ENCODE results near the gene TULP1.

The TULP1 gene

DNA sequence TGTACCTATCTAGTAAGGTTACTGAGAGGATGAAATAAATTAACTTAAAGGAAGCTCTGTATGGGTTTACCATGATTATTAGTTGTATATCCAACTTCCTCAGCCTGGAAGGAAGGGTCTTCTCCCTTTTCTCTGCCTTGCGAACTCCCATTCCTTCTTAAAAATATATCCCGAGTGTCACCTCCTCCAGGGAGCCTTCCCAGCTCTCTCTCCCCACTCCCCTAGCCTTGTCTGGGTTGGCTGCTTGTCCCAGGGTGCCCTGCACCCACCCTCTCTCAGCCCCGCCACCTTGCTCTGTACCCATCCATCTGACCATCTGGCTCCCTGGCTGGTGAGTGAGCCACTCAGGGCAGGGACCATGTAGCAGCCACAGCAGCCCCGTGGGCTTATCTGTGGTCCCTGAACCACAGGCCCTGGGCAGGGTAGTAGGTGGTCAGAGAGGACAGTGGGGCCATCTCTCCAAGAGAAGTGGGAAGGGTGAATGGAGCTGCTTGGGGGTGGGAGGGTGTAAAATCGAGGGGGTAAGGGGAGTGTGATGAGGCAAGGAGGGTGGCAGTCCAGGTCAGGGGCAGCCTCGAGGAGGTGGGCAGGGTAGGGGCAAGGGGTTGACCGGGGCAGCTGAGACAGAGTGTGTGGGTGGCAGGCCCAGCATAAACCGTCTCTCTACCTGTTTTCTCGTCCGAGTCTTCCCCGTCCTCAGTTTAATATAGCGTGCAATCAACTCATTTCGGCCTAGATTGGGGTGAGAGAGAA, 28.6 kb downstream of the TULP1 start:
- no peak overlapping the region for H3K4me2 ChIP-seq (ENCODE audit: insufficient read depth, low read length)
- peaks cover 3% of the 10 kb centered on the region for H3K27me3 ChIP-seq (ENCODE audit: insufficient read depth, low read length, poor library complexity)
- H3K4me1 ChIP-seq (ENCODE audit: insufficient read depth, low read length): no peaks in the 10 kb centered on the region
- no peak overlapping the region for H3K9ac ChIP-seq (ENCODE audit: low read depth, low read length)
- no peaks in the 10 kb centered on the region for H3K9me3 ChIP-seq (ENCODE audit: insufficient read depth, low read length, severe bottlenecking)
- H3K79me2 ChIP-seq (ENCODE audit: insufficient read depth, low read length): no peaks in the 10 kb centered on the region
- no peak overlapping the region for H2AFZ ChIP-seq (ENCODE audit: low read depth, low read length)
- no peak overlapping the region for H3K27ac ChIP-seq (ENCODE audit: low read length)
- no peaks in the 10 kb centered on the region for H4K20me1 ChIP-seq (ENCODE audit: insufficient read depth, low read length)
- TF ChIP-seq, protein P1, sequence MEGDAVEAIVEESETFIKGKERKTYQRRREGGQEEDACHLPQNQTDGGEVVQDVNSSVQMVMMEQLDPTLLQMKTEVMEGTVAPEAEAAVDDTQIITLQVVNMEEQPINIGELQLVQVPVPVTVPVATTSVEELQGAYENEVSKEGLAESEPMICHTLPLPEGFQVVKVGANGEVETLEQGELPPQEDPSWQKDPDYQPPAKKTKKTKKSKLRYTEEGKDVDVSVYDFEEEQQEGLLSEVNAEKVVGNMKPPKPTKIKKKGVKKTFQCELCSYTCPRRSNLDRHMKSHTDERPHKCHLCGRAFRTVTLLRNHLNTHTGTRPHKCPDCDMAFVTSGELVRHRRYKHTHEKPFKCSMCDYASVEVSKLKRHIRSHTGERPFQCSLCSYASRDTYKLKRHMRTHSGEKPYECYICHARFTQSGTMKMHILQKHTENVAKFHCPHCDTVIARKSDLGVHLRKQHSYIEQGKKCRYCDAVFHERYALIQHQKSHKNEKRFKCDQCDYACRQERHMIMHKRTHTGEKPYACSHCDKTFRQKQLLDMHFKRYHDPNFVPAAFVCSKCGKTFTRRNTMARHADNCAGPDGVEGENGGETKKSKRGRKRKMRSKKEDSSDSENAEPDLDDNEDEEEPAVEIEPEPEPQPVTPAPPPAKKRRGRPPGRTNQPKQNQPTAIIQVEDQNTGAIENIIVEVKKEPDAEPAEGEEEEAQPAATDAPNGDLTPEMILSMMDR (IDR thresholded peaks at IDR 0.05; ENCODE audit: borderline replicate concordance, extremely low read depth, low read length, poor library complexity, severe bottlenecking): no peak
- no peak for TF ChIP-seq EZH2 (IDR thresholded peaks at IDR 0.05; ENCODE audit: borderline replicate concordance, low read depth, low read length, severe bottlenecking)
- no peak for ATAC-seq (ENCODE audit: insufficient read depth, low read depth)
- no peak for DNase-seq
- no peak overlapping the region for H3K4me3 ChIP-seq (ENCODE audit: low read depth in 1 of 2, low read length in 2 of 2)
- H3K36me3 ChIP-seq (ENCODE audit: insufficient read depth, low read length): no peaks in the 10 kb centered on the region

DNA sequence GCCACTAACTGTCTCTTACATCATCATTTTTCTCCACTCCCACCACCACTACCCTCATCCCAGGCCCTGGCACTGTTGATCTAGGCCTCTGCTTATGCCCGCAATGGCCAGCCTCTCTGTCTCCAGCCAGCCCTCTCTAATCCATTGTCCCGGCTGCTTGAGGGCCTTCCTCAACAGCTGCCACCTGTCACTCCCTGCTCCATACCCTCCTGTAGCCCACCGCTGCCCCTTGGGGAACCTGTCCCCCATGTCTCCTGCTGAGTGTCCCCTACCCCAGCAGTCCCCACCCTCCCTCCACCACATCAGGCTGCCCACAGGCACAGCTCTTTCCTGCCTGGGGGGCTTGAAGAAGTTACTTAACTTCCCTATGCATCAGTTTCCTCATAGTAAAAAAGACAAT, 29.2 kb downstream of the TULP1 start:
- no peak overlapping the region for H3K4me3 ChIP-seq (ENCODE audit: low read depth in 1 of 2, low read length in 2 of 2)
- H3K27me3 ChIP-seq (ENCODE audit: insufficient read depth, low read length, poor library complexity): peaks cover 3% of the 10 kb centered on the region
- H3K79me2 ChIP-seq (ENCODE audit: insufficient read depth, low read length): no peaks in the 10 kb centered on the region
- no peak overlapping the region for H3K27ac ChIP-seq (ENCODE audit: low read length)
- no peaks in the 10 kb centered on the region for H3K9me3 ChIP-seq (ENCODE audit: insufficient read depth, low read length, severe bottlenecking)
- no peak for TF ChIP-seq EZH2 (IDR thresholded peaks at IDR 0.05; ENCODE audit: borderline replicate concordance, low read depth, low read length, severe bottlenecking)
- TF ChIP-seq, protein P1 (IDR thresholded peaks at IDR 0.05; ENCODE audit: borderline replicate concordance, extremely low read depth, low read length, poor library complexity, severe bottlenecking): no peak
- H2AFZ ChIP-seq (ENCODE audit: low read depth, low read length): no peak overlapping the region
- DNase-seq (no peak), ATAC-seq (ENCODE audit: insufficient read depth, low read depth) (no peak)
- H3K36me3 ChIP-seq (ENCODE audit: insufficient read depth, low read length): no peaks in the 10 kb centered on the region
- H3K4me2 ChIP-seq (ENCODE audit: insufficient read depth, low read length): no peak overlapping the region
- no peak overlapping the region for H3K9ac ChIP-seq (ENCODE audit: low read depth, low read length)
- no peaks in the 10 kb centered on the region for H3K4me1 ChIP-seq (ENCODE audit: insufficient read depth, low read length)
- no peaks in the 10 kb centered on the region for H4K20me1 ChIP-seq (ENCODE audit: insufficient read depth, low read length)

DNA sequence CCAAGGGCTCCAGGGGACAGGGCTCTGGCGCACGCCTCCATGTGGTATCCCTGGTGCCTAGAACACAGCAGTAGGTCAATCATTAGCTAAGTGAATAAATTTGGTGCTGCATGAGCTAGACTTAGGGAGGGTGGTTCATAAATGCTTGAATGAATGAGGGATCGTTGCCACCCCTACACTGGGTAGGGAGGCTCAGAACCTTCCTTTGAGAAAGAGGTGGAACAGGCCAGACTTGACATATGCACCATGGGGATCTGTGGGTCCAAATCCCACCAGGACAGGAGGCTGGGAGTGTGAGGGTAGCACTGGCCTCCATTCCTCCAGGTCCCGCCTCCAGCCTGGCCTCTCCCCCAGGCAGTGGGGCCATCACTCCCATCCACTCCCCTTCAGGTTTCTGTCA, 29.6 kb downstream of the TULP1 start:
- H3K9ac ChIP-seq (ENCODE audit: low read depth, low read length): no peak overlapping the region
- H3K4me2 ChIP-seq (ENCODE audit: insufficient read depth, low read length): no peak overlapping the region
- H4K20me1 ChIP-seq (ENCODE audit: insufficient read depth, low read length): no peaks in the 10 kb centered on the region
- no peak overlapping the region for H2AFZ ChIP-seq (ENCODE audit: low read depth, low read length)
- H3K9me3 ChIP-seq (ENCODE audit: insufficient read depth, low read length, severe bottlenecking): no peaks in the 10 kb centered on the region
- H3K4me3 ChIP-seq (ENCODE audit: low read depth in 1 of 2, low read length in 2 of 2): no peak overlapping the region
- TF ChIP-seq, protein P1 (IDR thresholded peaks at IDR 0.05; ENCODE audit: borderline replicate concordance, extremely low read depth, low read length, poor library complexity, severe bottlenecking): no peak
- TF ChIP-seq EZH2 (IDR thresholded peaks at IDR 0.05; ENCODE audit: borderline replicate concordance, low read depth, low read length, severe bottlenecking): no peak
- no peak overlapping the region for H3K27ac ChIP-seq (ENCODE audit: low read length)
- no peaks in the 10 kb centered on the region for H3K36me3 ChIP-seq (ENCODE audit: insufficient read depth, low read length)
- no peaks in the 10 kb centered on the region for H3K4me1 ChIP-seq (ENCODE audit: insufficient read depth, low read length)
- ATAC-seq (ENCODE audit: insufficient read depth, low read depth): no peak
- peaks cover 3% of the 10 kb centered on the region for H3K27me3 ChIP-seq (ENCODE audit: insufficient read depth, low read length, poor library complexity)
- H3K79me2 ChIP-seq (ENCODE audit: insufficient read depth, low read length): no peaks in the 10 kb centered on the region
- DNase-seq: no peak

Measured in DND-41 (cell line).